ENCODE measurements around the gene AJAP1. TPM values are rescaled to one million over a fixed set of nuclear protein-coding genes. Genes with fewer than 3 reads are reported as not detected.

Gene AJAP1
- total RNA-seq, 1 donor from 2014 or later = 3.5 TPM

DNA sequence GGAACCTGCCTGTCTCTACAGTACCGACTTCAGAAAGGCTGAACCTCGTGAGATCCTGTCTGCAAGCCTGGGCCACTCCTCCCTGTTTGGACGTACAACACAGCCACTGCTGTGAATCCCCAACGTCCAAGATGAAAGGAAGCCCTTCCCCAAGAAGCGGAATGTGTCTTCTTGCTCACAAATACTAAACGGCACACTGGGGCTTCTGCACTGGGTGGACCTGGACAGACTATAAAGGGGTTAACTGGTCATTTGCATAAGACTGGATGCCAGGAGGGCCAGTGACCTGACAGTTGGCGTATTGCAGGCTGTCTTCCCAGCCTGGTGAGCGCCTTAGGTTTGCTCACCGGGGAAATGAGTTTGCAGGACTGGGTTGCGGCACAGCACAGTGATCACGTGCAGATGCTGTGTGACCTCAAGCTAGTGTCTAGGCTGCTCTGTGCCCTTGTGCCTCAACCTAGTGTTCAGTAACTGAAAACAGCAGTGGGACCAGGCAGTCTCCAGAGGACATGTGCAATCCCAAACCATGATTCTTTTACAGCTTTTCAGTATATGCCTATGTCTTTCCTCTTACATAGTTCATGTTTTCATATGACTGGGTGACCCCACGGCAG, 19.5 kb upstream of the AJAP1 start:
- no peak for TF ChIP-seq CTCF (IDR thresholded peaks at IDR 0.05; ENCODE audit: partially characterized antibody, unreplicated experiment)
- Mint-ChIP-seq H3K27ac (ENCODE audit: unreplicated experiment) (no peak overlapping the region), H3K36me3 (ENCODE audit: unreplicated experiment) (peaks cover 11% of the 10 kb centered on the region), H3K27me3 (ENCODE audit: unreplicated experiment) (peaks cover 7% of the 10 kb centered on the region), H3K9me3 (ENCODE audit: unreplicated experiment) (peaks cover 15% of the 10 kb centered on the region), H3K4me1 (ENCODE audit: low read depth, unreplicated experiment) (no peaks in the 10 kb centered on the region), H3K4me3 (ENCODE audit: unreplicated experiment) (no peak overlapping the region)
- DNase-seq = no peak

DNA sequence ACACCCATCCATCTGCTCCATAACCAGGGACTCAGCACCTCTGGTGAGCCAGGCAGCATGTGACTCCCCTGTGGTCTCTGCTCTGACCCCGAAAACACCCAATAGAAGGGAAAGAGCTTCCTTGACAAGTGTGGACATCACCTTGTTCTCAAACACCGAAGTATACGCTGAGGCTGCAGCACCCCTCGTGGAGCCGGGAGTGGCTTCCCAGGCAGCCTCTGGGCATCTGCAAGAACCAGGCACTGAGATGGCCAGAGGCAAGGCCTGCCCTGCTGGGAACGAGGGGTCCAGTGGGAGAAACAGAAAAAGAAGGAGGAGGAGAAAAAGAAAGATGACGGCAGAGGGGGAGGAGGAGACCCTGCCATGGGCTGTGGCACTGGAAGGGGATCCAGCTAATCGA, 18.2 kb upstream of the AJAP1 start:
- no peaks in the 10 kb centered on the region for H3K4me1 Mint-ChIP-seq (ENCODE audit: low read depth, unreplicated experiment)
- no peak for TF ChIP-seq CTCF (IDR thresholded peaks at IDR 0.05; ENCODE audit: partially characterized antibody, unreplicated experiment)
- H3K27ac Mint-ChIP-seq (ENCODE audit: unreplicated experiment) = no peak overlapping the region
- DNase-seq = no peak
- H3K9me3 Mint-ChIP-seq (ENCODE audit: unreplicated experiment) = peaks cover 17% of the 10 kb centered on the region
- peaks cover 17% of the 10 kb centered on the region for H3K36me3 Mint-ChIP-seq (ENCODE audit: unreplicated experiment)
- H3K4me3 Mint-ChIP-seq (ENCODE audit: unreplicated experiment) = no peak overlapping the region
- H3K27me3 Mint-ChIP-seq (ENCODE audit: unreplicated experiment) = peaks cover 9% of the 10 kb centered on the region

- peaks cover 13% of the 10 kb centered on the region for H3K9me3 Mint-ChIP-seq (ENCODE audit: unreplicated experiment)
- TF ChIP-seq CTCF (IDR thresholded peaks at IDR 0.05; ENCODE audit: partially characterized antibody, unreplicated experiment) = no peak
- DNase-seq = no peak
- H3K4me3 Mint-ChIP-seq (ENCODE audit: unreplicated experiment) = no peak overlapping the region
- peaks cover 8% of the 10 kb centered on the region for H3K27me3 Mint-ChIP-seq (ENCODE audit: unreplicated experiment)
- H3K4me1 Mint-ChIP-seq (ENCODE audit: low read depth, unreplicated experiment) = no peaks in the 10 kb centered on the region
- peaks cover 17% of the 10 kb centered on the region for H3K36me3 Mint-ChIP-seq (ENCODE audit: unreplicated experiment)
- no peak overlapping the region for H3K27ac Mint-ChIP-seq (ENCODE audit: unreplicated experiment)
These were observed 17.6 kb upstream of the AJAP1 start for GRCh38 chr1:4636644-4637380.

GRCh38 chr1:4637616-4638344, 16.6 kb upstream of the AJAP1 start:
- no peak overlapping the region for H3K27ac Mint-ChIP-seq (ENCODE audit: unreplicated experiment)
- H3K36me3 Mint-ChIP-seq (ENCODE audit: unreplicated experiment) = peaks cover 17% of the 10 kb centered on the region
- no peaks in the 10 kb centered on the region for H3K4me1 Mint-ChIP-seq (ENCODE audit: low read depth, unreplicated experiment)
- H3K27me3 Mint-ChIP-seq (ENCODE audit: unreplicated experiment) = peaks cover 6% of the 10 kb centered on the region
- TF ChIP-seq CTCF (IDR thresholded peaks at IDR 0.05; ENCODE audit: partially characterized antibody, unreplicated experiment) = no peak
- no peak overlapping the region for H3K4me3 Mint-ChIP-seq (ENCODE audit: unreplicated experiment)
- DNase-seq = no peak
- H3K9me3 Mint-ChIP-seq (ENCODE audit: unreplicated experiment) = peaks cover 14% of the 10 kb centered on the region

Measured in glutamatergic neuron (in vitro differentiated cells).